Prostate gland (tissue), 2 donors: ENCODE data around the gene RALGPS2. TPM values are rescaled to one million over a fixed set of nuclear protein-coding genes. Genes with fewer than 3 reads are reported as not detected.

Experiments
- DNase-seq: peaks from one replicate; pipeline ENCODE4 v3.0.0-alpha.2; 2019; ENCODE audit warnings: low spot score
- H3K27ac ChIP-seq, 2 donors: fragments of 200-600 bp; sonication (generic); 2 replicates each; pipeline ENCODE4 v1.5.1; 2017 to 2019
- H3K27me3 ChIP-seq: fragments of 200-600 bp; sonication (generic); replicated peaks from 2 replicates; pipeline ENCODE4 v1.5.1; 2019; ENCODE audit not compliant: insufficient read depth
- H3K36me3 ChIP-seq, 2 donors: fragments of 200-600 bp; sonication (generic); 1 replicate in 1 of 2; 2 replicates in 1 of 2; pipeline versions ENCODE4 v1.5.1 to v1.8.1; 2017 to 2019
- H3K4me1 ChIP-seq: fragments of 200-600 bp; sonication (generic); replicated peaks from 2 replicates; pipeline ENCODE4 v1.5.1; 2019
- H3K4me3 ChIP-seq, 2 donors: fragments of 200-600 bp; sonication (generic); 2 replicates each; pipeline ENCODE4 v1.5.1; 2017 to 2019
- H3K9me3 ChIP-seq: fragments of 200-600 bp; sonication (generic); 2 replicates; pipeline ENCODE4 v1.5.1; 2017
- CTCF ChIP-seq, 4 experiments: fragments of 200-600 bp in 2 of 4; fragments of 450-650 bp in 2 of 4; sonication (generic) in 2 of 4; IDR thresholded peaks; 1 replicate in 3 of 4; 2 replicates in 1 of 4; pipeline ENCODE4 v1.5.1; 2016 to 2019; ENCODE audit warnings: antibody characterized with exemption in 4 of 4, mild to moderate bottlenecking in 2 of 4, moderate library complexity in 2 of 4
- POLR2A ChIP-seq: fragments of 450-650 bp; IDR thresholded peaks from one replicate; pipeline ENCODE4 v1.6.1; 2016; ENCODE audit warnings: antibody characterized with exemption, mild to moderate bottlenecking
- POLR2AphosphoS5 ChIP-seq: sonication (generic); formaldehyde crosslinking; IDR thresholded peaks from one replicate; pipeline ENCODE4 v1.6.1; 2017; ENCODE audit warnings: antibody characterized with exemption
- WGBS: methylation state at CpG from one replicate; pipeline ENCODE4 v1.1.5; 2018; 5-methylcytosine and 5-hydroxymethylcytosine counted together
- intact Hi-C: fragments of 100-400 bp; cut with DNase I; formaldehyde crosslinking; loops from one replicate; pipeline ENCODE4 v1.14.2; 2022
- total RNA-seq, 2 donors: library from RNA; depleted of rRNA; stranded (reverse); fragments of >200 nt; gene quantifications; one replicate each; pipeline ENCODE4 v1.1.0, GENCODE V29; 2016

Gene RALGPS2
- total RNA-seq, 2 donors from 2014 or later, result 25.6 to 26.2 TPM

DNA sequence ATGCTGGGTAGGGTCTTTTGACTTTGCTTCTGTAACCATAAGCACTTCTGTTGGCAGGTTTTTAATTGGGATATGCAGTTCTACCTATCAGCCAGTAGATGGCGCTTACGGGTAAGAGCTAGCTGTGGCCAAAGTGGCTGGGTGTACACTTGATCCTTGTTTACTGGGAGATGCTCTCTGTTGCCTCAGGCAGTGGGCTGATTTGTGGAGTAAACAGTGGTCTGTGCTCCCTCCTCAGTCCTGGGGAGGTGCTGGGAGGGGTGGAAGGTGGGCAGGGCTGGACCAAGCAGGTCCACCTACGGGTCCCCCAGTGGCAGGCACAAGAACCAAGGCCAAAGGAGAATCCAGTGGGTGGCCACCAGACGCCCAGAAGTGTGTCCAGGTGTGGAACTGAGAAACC, 43.4 kb downstream of the RALGPS2 start:
- Histone ChIP-seq H3K36me3 (peaks cover 0 to 3% of the 10 kb centered on the region in 2 donors), H3K4me1 (no peaks in the 10 kb centered on the region), H3K4me3 (no peak overlapping the region), H3K27me3 (no peaks in the 10 kb centered on the region), H3K9me3 (no peaks in the 10 kb centered on the region), H3K27ac (no peak overlapping the region)
- DNase-seq, result no peak
- intact Hi-C loops, result loop anchor here (10.0 kb wide), 1 partner anchor 464 kb away; no protein-coding TSS in a partner anchor
- TF ChIP-seq POLR2AphosphoS5 (no peak), POLR2A (no peak), CTCF (IDR thresholded peaks at IDR 0.05) (peak in 2 of 4 experiments; percentile 32 to 42)
- WGBS, result 65% methylated on average over 4 of the region's 4 CpGs

DNA sequence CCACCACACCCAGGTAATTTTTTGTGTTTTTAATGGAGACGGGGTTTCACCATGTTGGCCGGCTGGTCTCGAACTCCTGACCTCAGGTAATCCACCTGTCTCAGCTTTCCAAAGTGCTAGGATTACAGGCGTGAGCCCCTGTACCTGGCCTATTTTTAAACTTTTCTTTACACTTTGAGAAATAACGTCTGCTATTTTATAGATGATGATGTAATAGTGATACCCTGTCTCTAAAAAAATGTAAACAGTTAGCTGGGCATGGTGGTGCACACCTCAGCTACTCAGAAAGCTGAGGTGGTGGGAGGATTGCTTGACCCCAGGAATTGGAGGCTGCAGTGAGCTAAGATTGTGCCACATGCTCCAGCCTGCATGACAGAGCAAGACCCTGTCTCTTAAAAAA, 47.9 kb downstream of the RALGPS2 start:
- intact Hi-C loops, result no loop called here
- Histone ChIP-seq H3K9me3 (no peaks in the 10 kb centered on the region), H3K27me3 (no peaks in the 10 kb centered on the region), H3K4me3 (no peak overlapping the region), H3K27ac (no peak overlapping the region), H3K36me3 (no peaks in the 10 kb centered on the region), H3K4me1 (no peaks in the 10 kb centered on the region)
- TF ChIP-seq POLR2AphosphoS5, result no peak
- 81% methylated on average over 5 of the region's 5 CpGs for WGBS
- no peak for DNase-seq

DNA sequence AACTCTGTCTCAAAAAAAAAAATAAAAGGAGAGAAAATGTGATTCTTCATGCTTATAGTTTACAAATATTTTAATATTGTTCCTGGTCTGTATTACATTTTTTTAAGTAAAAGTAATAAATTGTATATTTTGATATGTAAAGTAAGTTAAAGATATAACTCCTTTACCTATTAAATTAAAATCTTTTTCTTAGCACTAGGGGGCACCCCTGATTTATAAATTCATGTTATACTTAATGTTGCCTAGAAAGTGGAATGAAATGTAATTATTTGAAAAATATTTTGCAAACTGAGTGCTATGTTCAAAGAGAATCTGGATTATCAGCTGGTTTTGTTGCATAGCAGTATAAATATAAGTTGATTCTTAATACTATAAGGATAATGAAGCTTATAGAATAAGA, 49.2 kb downstream of the RALGPS2 start:
- no peaks in the 10 kb centered on the region for H3K36me3 ChIP-seq
- H3K27me3 ChIP-seq, result no peaks in the 10 kb centered on the region
- intact Hi-C loops, result loop anchor here (2.0 kb wide), 1 partner anchor 227 kb away; no protein-coding TSS in a partner anchor
- no peak for TF ChIP-seq POLR2AphosphoS5
- no peak for TF ChIP-seq POLR2A
- TF ChIP-seq CTCF (IDR thresholded peaks at IDR 0.05), result peak in 3 of 4 experiments; percentile 26 to 33 (median 31)
- H3K4me3 ChIP-seq, result no peak overlapping the region
- H3K9me3 ChIP-seq, result no peaks in the 10 kb centered on the region
- H3K4me1 ChIP-seq, result no peaks in the 10 kb centered on the region
- no peak for DNase-seq
- H3K27ac ChIP-seq, result no peak overlapping the region

DNA sequence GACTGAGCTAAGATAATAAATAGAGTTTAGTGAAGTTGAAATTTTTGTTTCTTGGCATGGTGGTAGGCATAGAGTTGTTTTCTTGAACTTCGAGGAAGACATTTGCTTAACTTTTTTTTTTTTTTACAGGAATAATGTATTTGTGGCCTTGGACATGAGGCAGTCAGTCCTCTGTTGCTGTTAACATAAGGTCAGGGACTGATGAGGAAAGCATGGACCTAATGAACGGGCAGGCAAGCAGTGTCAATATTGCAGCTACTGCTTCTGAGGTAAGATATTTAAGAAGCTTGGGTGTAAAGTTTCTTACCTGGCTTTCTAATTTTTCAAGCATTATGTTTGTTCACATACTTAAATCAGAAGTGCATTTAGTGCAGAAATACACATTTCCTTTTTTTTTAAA, 51.5 kb downstream of the RALGPS2 start:
- H3K4me1 ChIP-seq, result no peaks in the 10 kb centered on the region
- H3K36me3 ChIP-seq, result no peaks in the 10 kb centered on the region
- no peak overlapping the region for H3K4me3 ChIP-seq
- WGBS, result 84% methylated on average over 2 of the region's 2 CpGs
- no peaks in the 10 kb centered on the region for H3K27me3 ChIP-seq
- no peak for DNase-seq
- TF ChIP-seq CTCF (IDR thresholded peaks at IDR 0.05) (no peak), POLR2AphosphoS5 (no peak), POLR2A (no peak)
- intact Hi-C loops, result no loop called here
- H3K27ac ChIP-seq, result no peak overlapping the region
- no peaks in the 10 kb centered on the region for H3K9me3 ChIP-seq

- WGBS, result 90% methylated on average over 2 of the region's 2 CpGs
- Histone ChIP-seq H3K27ac (no peak overlapping the region), H3K4me3 (no peak overlapping the region), H3K36me3 (no peaks in the 10 kb centered on the region), H3K9me3 (no peaks in the 10 kb centered on the region), H3K4me1 (no peaks in the 10 kb centered on the region), H3K27me3 (no peaks in the 10 kb centered on the region)
- TF ChIP-seq POLR2A (no peak), POLR2AphosphoS5 (no peak), CTCF (IDR thresholded peaks at IDR 0.05) (no peak)
- DNase-seq, result no peak
- intact Hi-C loops, result no loop called here
Observed at GRCh38 chr1:178781533-178782330, 56.7 kb downstream of the RALGPS2 start.
